Gastrocnemius medialis (tissue), 4 donors: ENCODE results near the gene IL1B.

ENCODE experiments used
- CTCF ChIP-seq, 5 experiments: fragments of 450-650 bp in 3 of 5; fragments of 200-600 bp in 2 of 5; sonication (generic) in 2 of 5; IDR thresholded peaks in 4 of 5; conservative IDR thresholded peaks in 1 of 5; 1 replicate in 4 of 5; 2 replicates in 1 of 5; pipeline ENCODE4 v1.5.1; 2016 to 2019; ENCODE audit warnings: antibody characterized with exemption in 5 of 5, mild to moderate bottlenecking in 3 of 5, moderate library complexity in 3 of 5
- POLR2A ChIP-seq, 2 donors: fragments of 450-650 bp; IDR thresholded peaks; one replicate each; pipeline ENCODE4 v1.6.1; 2017; ENCODE audit warnings: antibody characterized with exemption in 2 of 2, mild to moderate bottlenecking in 2 of 2, moderate library complexity in 2 of 2

GRCh38 chr2:112834396-112835037, 2.1 kb downstream of the IL1B start:
- TF ChIP-seq CTCF (IDR thresholded peaks at IDR 0.05 in 4 of 5, conservative IDR thresholded peaks at IDR 0.05 in 1 of 5) = no peak
- TF ChIP-seq POLR2A (IDR thresholded peaks at IDR 0.05) = no peak
